Activated naive CD4-positive, alpha-beta T cell treated with anti-CD3 and anti-CD28 coated beads for 36 hours (primary cell): ENCODE data around the gene NUFIP2. TPM values are rescaled to one million over a fixed set of nuclear protein-coding genes. Genes with fewer than 3 reads are reported as not detected.
"Not testable (repeated sequence)": the region's sequence is repeated elsewhere in the genome, so short reads cannot be mapped to it uniquely, and the experiment has no call there.

Experiments used
- CTCF ChIA-PET: fragments of 350-600 bp; sonication (Branson Sonifier 250); formaldehyde crosslinking; loops from one replicate; lab custom pipeline; 2021; ENCODE audit warnings: antibody characterized with exemption; lab: Charles Lee
- DNase-seq: peaks from one replicate; pipeline ENCODE4 v3.0.0-alpha.2; 2020
- H3K27ac Mint-ChIP-seq: one replicate; pipeline ENCODE4 v1.8.0; 2021; ENCODE audit warnings: mild to moderate bottlenecking, mixed read lengths
- H3K27me3 Mint-ChIP-seq: one replicate; pipeline ENCODE4 v1.8.0; 2021; ENCODE audit warnings: low read depth, mixed read lengths
- H3K36me3 Mint-ChIP-seq: one replicate; pipeline ENCODE4 v1.8.0; 2021; ENCODE audit warnings: low read depth, mixed read lengths
- H3K4me1 Mint-ChIP-seq: one replicate; pipeline ENCODE4 v1.8.0; 2021; ENCODE audit warnings: low read depth, mixed read lengths
- H3K4me3 Mint-ChIP-seq: one replicate; pipeline ENCODE4 v1.8.0; 2021; ENCODE audit warnings: mild to moderate bottlenecking, moderate library complexity, mixed read lengths
- H3K9me3 Mint-ChIP-seq: one replicate; pipeline ENCODE4 v1.8.0; 2021; ENCODE audit warnings: mixed read lengths
- intact Hi-C: fragments of 100-400 bp; cut with micrococcal nuclease; formaldehyde crosslinking; loops from one replicate; pipeline ENCODE4 v1.15.1; 2023
- total RNA-seq, 2 experiments: library from RNA; stranded (reverse); gene quantifications; one replicate each; pipeline ENCODE4 v1.2.3, GENCODE V29; 2021

The NUFIP2 gene
- total RNA-seq, 2 experiments from 2014 or later = 51.0 to 57.8 TPM

- no peaks in the 10 kb centered on the region for H3K9me3 Mint-ChIP-seq
- no peak for DNase-seq
- H3K27ac Mint-ChIP-seq = no peak overlapping the region
- H3K36me3 Mint-ChIP-seq = no peaks in the 10 kb centered on the region
- no peak overlapping the region for H3K4me3 Mint-ChIP-seq
- CTCF ChIA-PET = interaction anchor here (0.7 to 2.6 kb wide), 3 partner anchors 14 to 48 kb away, joined by 3 to 10 read pairs (median 4); no protein-coding TSS in a partner anchor
- intact Hi-C loops = no loop called here
- H3K4me1 Mint-ChIP-seq = no peaks in the 10 kb centered on the region
- H3K27me3 Mint-ChIP-seq = no peaks in the 10 kb centered on the region
Measured at GRCh38 chr17:29233301-29233700, 60.6 kb downstream of the NUFIP2 start.

GRCh38 chr17:29225396-29225795 lies 68.6 kb downstream of the NUFIP2 start:
- Mint-ChIP-seq H3K9me3 (no peaks in the 10 kb centered on the region), H3K27me3 (no peaks in the 10 kb centered on the region), H3K4me1 (peaks cover 9% of the 10 kb centered on the region), H3K36me3 (no peaks in the 10 kb centered on the region), H3K27ac (no peak overlapping the region), H3K4me3 (no peak overlapping the region)
- CTCF ChIA-PET = interaction anchor here (0.6 to 1.4 kb wide), 7 partner anchors 16 to 109 kb away, joined by 3 to 7 read pairs (median 3); partner anchors contain the start of gene MYO18A
- no peak for DNase-seq
- intact Hi-C loops = no loop called here

GRCh38 chr17:29221338-29221737 lies 72.6 kb downstream of the NUFIP2 start:
- H3K36me3 Mint-ChIP-seq, H3K9me3 Mint-ChIP-seq, H3K27ac Mint-ChIP-seq, H3K27me3 Mint-ChIP-seq, DNase-seq, H3K4me3 Mint-ChIP-seq, intact Hi-C loops: not testable (repeated sequence)
- CTCF ChIA-PET = interaction anchor here (0.5 to 8.5 kb wide), 5 partner anchors 28 to 256 kb away, joined by 3 to 154 read pairs (median 8); no protein-coding TSS in a partner anchor
- H3K4me1 Mint-ChIP-seq = peaks cover 13% of the 10 kb centered on the region

- Mint-ChIP-seq H3K4me3 (no peak overlapping the region), H3K36me3 (no peaks in the 10 kb centered on the region), H3K27ac (no peak overlapping the region), H3K9me3 (no peaks in the 10 kb centered on the region), H3K4me1 (peaks cover 4% of the 10 kb centered on the region), H3K27me3 (no peaks in the 10 kb centered on the region)
- peak; percentile 85 for DNase-seq
- intact Hi-C loops = loop anchor here (1.0 kb wide), 4 partner anchors 70 to 95 kb away; no protein-coding TSS in a partner anchor
- CTCF ChIA-PET = interaction anchor here (0.5 to 8.5 kb wide), 33 partner anchors 8 to 418 kb away, joined by 3 to 154 read pairs (median 4); partner anchors contain the start of gene MYO18A
Measured at GRCh38 chr17:29219378-29220047, 74.4 kb downstream of the NUFIP2 start.

DNA sequence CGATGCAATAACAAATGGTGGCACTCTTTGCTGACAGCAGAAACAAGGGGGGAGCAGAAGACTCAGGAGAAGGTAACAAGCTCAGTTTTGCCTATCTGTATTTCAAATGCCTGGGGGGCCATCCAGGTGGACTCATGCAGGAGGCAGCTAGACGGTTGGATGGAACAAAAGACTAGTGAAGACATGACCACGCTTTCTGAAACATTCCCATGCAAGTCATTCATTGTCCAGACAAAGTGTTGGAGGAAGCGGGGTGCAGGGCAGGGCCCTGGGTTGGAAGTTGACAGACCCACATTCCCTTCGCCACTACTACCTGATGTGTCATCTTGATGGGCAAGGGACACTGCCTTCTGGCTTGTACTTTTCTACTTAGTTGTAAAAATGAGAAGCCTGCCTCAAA lies 77.1 kb downstream of the NUFIP2 start:
- no peaks in the 10 kb centered on the region for H3K27me3 Mint-ChIP-seq
- H3K27ac Mint-ChIP-seq = no peak overlapping the region
- CTCF ChIA-PET = interaction anchor here (0.6 to 8.5 kb wide), 6 partner anchors 8 to 93 kb away, joined by 3 to 154 read pairs (median 44); no protein-coding TSS in a partner anchor
- no peak for DNase-seq
- no peaks in the 10 kb centered on the region for H3K9me3 Mint-ChIP-seq
- H3K4me1 Mint-ChIP-seq = peaks cover 4% of the 10 kb centered on the region
- intact Hi-C loops = no loop called here
- H3K36me3 Mint-ChIP-seq = no peaks in the 10 kb centered on the region
- H3K4me3 Mint-ChIP-seq = no peak overlapping the region

DNA sequence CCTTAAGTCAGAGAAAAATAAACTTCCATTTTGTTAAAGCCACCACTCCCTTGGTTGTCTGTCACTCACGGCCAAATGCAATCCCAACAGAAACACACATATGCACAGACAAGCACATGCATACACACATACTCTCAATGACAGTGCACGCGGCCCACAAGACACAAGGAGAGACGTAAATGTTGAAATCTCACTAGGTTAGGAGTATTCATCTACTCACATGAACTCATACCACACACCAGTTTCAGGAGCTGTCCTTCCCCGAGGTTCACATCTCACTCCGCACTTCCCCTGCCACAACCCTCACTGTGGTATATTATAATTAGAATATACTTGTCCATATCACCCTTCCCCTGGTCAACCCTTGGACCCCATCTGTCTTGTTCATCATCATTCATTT lies 77.8 kb downstream of the NUFIP2 start:
- Mint-ChIP-seq H3K27ac (no peak overlapping the region), H3K27me3 (no peaks in the 10 kb centered on the region), H3K4me1 (peaks cover 4% of the 10 kb centered on the region), H3K9me3 (no peaks in the 10 kb centered on the region), H3K4me3 (no peak overlapping the region), H3K36me3 (no peaks in the 10 kb centered on the region)
- no peak for DNase-seq
- CTCF ChIA-PET = interaction anchor here (0.6 to 8.5 kb wide), 7 partner anchors 7 to 92 kb away, joined by 3 to 154 read pairs (median 44); no protein-coding TSS in a partner anchor
- intact Hi-C loops = no loop called here

GRCh38 chr17:29215717-29216116 lies 78.2 kb downstream of the NUFIP2 start:
- no peak for DNase-seq
- H3K27me3 Mint-ChIP-seq = no peaks in the 10 kb centered on the region
- H3K27ac Mint-ChIP-seq = no peak overlapping the region
- H3K4me1 Mint-ChIP-seq = peaks cover 4% of the 10 kb centered on the region
- CTCF ChIA-PET = interaction anchor here (1.4 to 8.5 kb wide), 3 partner anchors 38 to 91 kb away, joined by 4 to 154 read pairs (median 44); no protein-coding TSS in a partner anchor
- no peaks in the 10 kb centered on the region for H3K36me3 Mint-ChIP-seq
- no peak overlapping the region for H3K4me3 Mint-ChIP-seq
- intact Hi-C loops = no loop called here
- no peaks in the 10 kb centered on the region for H3K9me3 Mint-ChIP-seq

DNA sequence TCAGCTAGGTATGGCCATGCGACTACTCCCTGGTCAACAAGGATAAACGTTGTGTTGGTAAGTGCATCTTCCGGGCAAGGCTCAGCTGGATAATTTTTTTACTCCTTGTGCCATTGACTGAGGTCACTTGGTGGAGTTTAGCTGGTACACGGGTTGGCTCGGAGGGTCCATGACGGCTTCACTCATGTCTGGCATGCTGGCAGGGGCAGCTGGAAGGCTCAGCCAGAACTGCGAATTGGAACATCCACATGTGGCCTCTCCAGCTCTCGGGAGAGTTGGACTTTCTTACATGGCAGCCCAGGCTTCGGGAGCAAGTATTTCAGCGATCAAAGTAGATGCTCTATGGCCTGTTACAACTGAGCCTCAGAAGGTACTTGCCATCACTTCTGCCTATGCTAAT lies 78.8 kb downstream of the NUFIP2 start:
- Mint-ChIP-seq H3K9me3 (no peaks in the 10 kb centered on the region), H3K27ac (no peak overlapping the region), H3K4me3 (no peak overlapping the region), H3K27me3 (no peaks in the 10 kb centered on the region), H3K36me3 (no peaks in the 10 kb centered on the region), H3K4me1 (peaks cover 4% of the 10 kb centered on the region)
- DNase-seq = no peak
- CTCF ChIA-PET = interaction anchor here (0.5 to 8.5 kb wide), 3 partner anchors 21 to 66 kb away, joined by 4 to 154 read pairs (median 4); no protein-coding TSS in a partner anchor
- intact Hi-C loops = no loop called here

DNA sequence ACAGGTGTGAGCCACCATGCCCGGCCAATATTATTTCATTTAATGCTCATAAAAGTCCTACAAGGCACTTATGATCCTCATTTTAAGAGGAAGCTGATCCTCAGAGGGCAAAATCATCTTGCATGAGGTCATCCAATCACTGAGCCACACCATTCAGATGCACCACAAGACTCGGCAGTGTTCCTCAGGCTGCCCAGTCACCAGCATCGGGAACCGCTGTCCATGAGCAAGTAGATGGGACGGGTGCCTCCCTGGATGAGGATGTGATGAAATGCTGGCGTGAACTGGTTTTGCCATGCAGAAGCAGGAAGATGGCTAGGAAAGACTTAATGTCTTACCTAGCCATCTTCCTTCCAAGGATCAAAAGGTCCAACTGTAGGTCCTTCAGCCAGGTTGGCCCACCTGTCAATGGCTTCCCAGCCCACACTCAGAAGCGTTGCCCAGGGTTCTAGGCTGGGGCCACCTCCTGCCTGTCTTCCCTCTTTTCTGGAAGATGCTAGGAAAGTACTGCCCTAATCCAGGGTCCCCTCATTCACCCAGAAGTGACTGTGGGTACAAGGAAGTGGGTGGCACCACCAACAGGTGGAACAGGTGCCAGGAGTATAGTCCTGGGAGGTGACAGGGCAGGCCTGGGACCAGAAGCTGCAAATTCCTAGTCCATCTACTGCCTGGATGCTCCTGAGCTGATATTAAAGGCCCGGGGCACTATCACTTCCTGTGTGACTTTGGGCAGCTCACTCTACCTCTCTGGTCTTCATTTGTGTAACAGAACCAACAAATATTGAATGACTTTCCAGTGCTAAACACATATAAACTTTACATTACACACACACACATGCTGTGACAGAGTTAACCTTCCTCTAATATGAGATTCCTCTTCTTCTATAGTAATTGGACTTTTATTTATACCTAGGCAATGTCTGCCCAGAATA lies 79.5 kb downstream of the NUFIP2 start:
- Mint-ChIP-seq H3K36me3 (no peaks in the 10 kb centered on the region), H3K4me1 (peaks cover 1% of the 10 kb centered on the region), H3K4me3 (no peak overlapping the region), H3K9me3 (no peaks in the 10 kb centered on the region), H3K27me3 (no peaks in the 10 kb centered on the region), H3K27ac (no peak overlapping the region)
- CTCF ChIA-PET = interaction anchor here (0.5 to 8.5 kb wide), 2 partner anchors 20 to 66 kb away, joined by 4 to 154 read pairs; no protein-coding TSS in a partner anchor
- DNase-seq = no peak
- intact Hi-C loops = no loop called here

DNA sequence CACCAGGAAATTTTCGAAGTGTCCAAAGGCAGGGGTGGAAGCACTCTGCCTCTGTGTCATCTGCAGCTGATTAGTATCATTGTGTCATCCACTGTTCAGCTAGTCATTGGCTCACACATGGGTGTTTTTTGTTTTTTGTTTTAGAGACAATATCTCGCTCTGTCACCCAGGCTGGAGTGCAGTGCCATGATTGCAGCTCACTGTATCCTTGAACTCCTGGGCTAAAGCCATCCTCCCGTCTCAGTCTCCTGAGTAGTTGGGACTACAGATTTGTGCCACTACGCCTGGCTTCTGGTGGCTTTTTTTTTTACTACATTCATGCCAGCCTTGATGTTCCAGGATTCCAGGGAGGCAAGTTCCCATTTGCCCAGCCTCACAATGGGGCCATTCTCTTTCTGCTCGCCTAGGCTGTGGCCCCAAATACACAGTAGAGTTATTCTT lies 81.2 kb downstream of the NUFIP2 start:
- intact Hi-C loops = no loop called here
- H3K36me3 Mint-ChIP-seq = no peaks in the 10 kb centered on the region
- H3K4me1 Mint-ChIP-seq = no peaks in the 10 kb centered on the region
- CTCF ChIA-PET = interaction anchor here (0.7 to 1.0 kb wide), 2 partner anchors 64 to 89 kb away, joined by 3 to 4 read pairs; no protein-coding TSS in a partner anchor
- no peaks in the 10 kb centered on the region for H3K9me3 Mint-ChIP-seq
- H3K4me3 Mint-ChIP-seq = no peak overlapping the region
- H3K27ac Mint-ChIP-seq = no peak overlapping the region
- no peaks in the 10 kb centered on the region for H3K27me3 Mint-ChIP-seq
- DNase-seq = no peak

- DNase-seq = no peak
- H3K4me1 Mint-ChIP-seq = no peaks in the 10 kb centered on the region
- H3K4me3 Mint-ChIP-seq = no peak overlapping the region
- H3K27ac Mint-ChIP-seq = no peak overlapping the region
- no peaks in the 10 kb centered on the region for H3K9me3 Mint-ChIP-seq
- CTCF ChIA-PET = interaction anchor here (1.0 to 6.6 kb wide), 2 partner anchors 6 to 63 kb away, joined by 4 to 44 read pairs; no protein-coding TSS in a partner anchor
- no peaks in the 10 kb centered on the region for H3K36me3 Mint-ChIP-seq
- no peaks in the 10 kb centered on the region for H3K27me3 Mint-ChIP-seq
- intact Hi-C loops = no loop called here
Measured at GRCh38 chr17:29212094-29212631, 81.8 kb downstream of the NUFIP2 start.
